HepG2 (cell line): ENCODE measurements around the gene TMCO6. TPM values are rescaled to one million over a fixed set of nuclear protein-coding genes. Genes with fewer than 3 reads are reported as not detected.

Source experiments
- BHLHE40 ChIP-seq: IDR thresholded peaks from 2 replicates; pipeline ENCODE4 v1.6.1; 2011; ENCODE audit warnings: low read length, improper control_type of control experiment
- FOXK1 ChIP-seq: sonication (generic); formaldehyde crosslinking; IDR thresholded peaks from 2 replicates; pipeline ENCODE4 v1.4.0; 2020; ENCODE audit warnings: low read depth, missing genetic modification reagents, borderline replicate concordance
- GATA4 ChIP-seq: sonication (generic); IDR thresholded peaks from 2 replicates; pipeline ENCODE4 v1.6.1; 2016; ENCODE audit warnings: antibody characterized with exemption, low read depth, borderline replicate concordance
- HCFC1 ChIP-seq: fragments of 150-350 bp; IDR thresholded peaks from 2 replicates; pipeline ENCODE4 v1.6.1; 2014; ENCODE audit warnings: low read depth, low read length
- ISL2 ChIP-seq: sonication (generic); formaldehyde crosslinking; IDR thresholded peaks from 2 replicates; pipeline ENCODE4 v1.5.0; 2020; ENCODE audit warnings: missing genetic modification reagents
- JUN ChIP-seq: sonication (generic); formaldehyde crosslinking; IDR thresholded peaks from 2 replicates; pipeline ENCODE4 v1.4.0; 2020; ENCODE audit warnings: mild to moderate bottlenecking, missing genetic modification reagents
- MAZ ChIP-seq, 2 experiments: sonication (generic) in 1 of 2; formaldehyde crosslinking in 1 of 2; IDR thresholded peaks; 2 replicates each; pipeline versions ENCODE4 v1.5.0 to v1.6.1; 2012 to 2020; ENCODE audit warnings: low read depth in 2 of 2, mild to moderate bottlenecking in 2 of 2, borderline replicate concordance in 1 of 2, improper control_type of control experiment in 1 of 2, low read length in 1 of 2, missing genetic modification reagents in 1 of 2, moderate library complexity in 1 of 2
- MXD4 ChIP-seq: IDR thresholded peaks from 2 replicates; pipeline ENCODE4 v1.6.1; 2016; ENCODE audit warnings: mild to moderate bottlenecking, missing biosample characterization, missing genetic modification reagents
- PCBP2 ChIP-seq: fragments of 200-400 bp; formaldehyde crosslinking; optimal IDR thresholded peaks from 2 replicates; pipeline ENCODE3; 2018; ENCODE audit warnings: low read length, low read depth; ENCODE audit not compliant: poor library complexity, severe bottlenecking
- RFXANK ChIP-seq: IDR thresholded peaks from 2 replicates; pipeline ENCODE4 v1.6.1; 2016
- XBP1 ChIP-seq: sonication (generic); formaldehyde crosslinking; IDR thresholded peaks from 2 replicates; pipeline ENCODE4 v1.5.0; 2020; ENCODE audit warnings: missing genetic modification reagents
- ZBTB20 ChIP-seq: sonication (generic); formaldehyde crosslinking; IDR thresholded peaks from 2 replicates; pipeline ENCODE4 v1.8.1; 2023; ENCODE audit warnings: missing genetic modification reagents, low read depth, mild to moderate bottlenecking, borderline replicate concordance
- ZFP36L1 ChIP-seq: sonication (generic); formaldehyde crosslinking; IDR thresholded peaks from 2 replicates; pipeline ENCODE4 v1.8.0; 2022; ENCODE audit warnings: mild to moderate bottlenecking, missing genetic modification reagents, moderate library complexity
- ZKSCAN8 ChIP-seq: IDR thresholded peaks from 2 replicates; pipeline ENCODE4 v1.6.1; 2016; ENCODE audit warnings: borderline replicate concordance, missing genetic modification reagents, missing compliant biosample characterization
- ZNF160 ChIP-seq: sonication (generic); formaldehyde crosslinking; IDR thresholded peaks from 2 replicates; pipeline ENCODE4 v1.8.0; 2022; ENCODE audit warnings: mild to moderate bottlenecking, inconsistent platforms, missing genetic modification reagents
- ZNF235 ChIP-seq: sonication (generic); formaldehyde crosslinking; IDR thresholded peaks from 2 replicates; pipeline ENCODE4 v1.8.1; 2023; ENCODE audit warnings: mild to moderate bottlenecking, missing genetic modification reagents, borderline replicate concordance
- ZNF251 ChIP-seq: sonication (generic); formaldehyde crosslinking; IDR thresholded peaks from 2 replicates; pipeline ENCODE4 v1.9.0; 2021; ENCODE audit warnings: mild to moderate bottlenecking, missing genetic modification reagents
- ZNF589 ChIP-seq: sonication (generic); formaldehyde crosslinking; conservative IDR thresholded peaks from 2 replicates; pipeline ENCODE4 v1.8.0; 2022; ENCODE audit warnings: mild to moderate bottlenecking, moderate library complexity, missing genetic modification reagents
- ZNF768 ChIP-seq: sonication (generic); formaldehyde crosslinking; IDR thresholded peaks from 2 replicates; pipeline ENCODE4 v1.4.0; 2020; ENCODE audit warnings: missing genetic modification reagents
- ZNF781 ChIP-seq: sonication (generic); formaldehyde crosslinking; IDR thresholded peaks from 2 replicates; pipeline ENCODE4 v1.5.1; 2020; ENCODE audit warnings: borderline replicate concordance, mild to moderate bottlenecking, missing genetic modification reagents; ENCODE audit errors: not compliant biosample characterization
- ZNF790 ChIP-seq: sonication (generic); formaldehyde crosslinking; IDR thresholded peaks from 2 replicates; pipeline ENCODE4 v1.8.0; 2022; ENCODE audit warnings: missing genetic modification reagents, mild to moderate bottlenecking, borderline replicate concordance
- ZNF879 ChIP-seq: sonication (generic); formaldehyde crosslinking; IDR thresholded peaks from 2 replicates; pipeline ENCODE4 v1.8.1; 2023; ENCODE audit warnings: missing genetic modification reagents
- ZSCAN9 ChIP-seq: IDR thresholded peaks from 2 replicates; pipeline ENCODE4 v1.6.1; 2016; ENCODE audit warnings: borderline replicate concordance
- polyA plus RNA-seq, 8 experiments: library from polyadenylated mRNA; depleted of rRNA in 3 of 8; stranded (reverse) in 7 of 8; unstranded in 1 of 8; fragments of >200 nt; fragmentation: Illumina TruSeq in 4 of 8; extraction: Trizol in 4 of 8; gene quantifications; 2 replicates each; pipeline versions ENCODE4 v1.2.1 to v1.2.3, GENCODE V29; 2011 to 2016; ENCODE audit warnings: low read depth in 4 of 8, missing spikeins in 1 of 8, mixed read lengths in 1 of 8; ENCODE audit not compliant: insufficient read depth in 1 of 8
- total RNA-seq, 5 experiments: library from RNA; depleted of rRNA; stranded (reverse); fragments of >200 nt; fragmentation: Illumina TruSeq; extraction: Trizol; gene quantifications; 2 replicates each; pipeline ENCODE4 v1.2.3, GENCODE V29; 2016; ENCODE audit warnings: low read depth in 1 of 5
- TF ChIP-seq, protein P1 (sequence below), 2 experiments: IDR thresholded peaks; 2 replicates each; pipeline ENCODE4 v1.6.1; 2011 to 2012; ENCODE audit warnings: low read length in 2 of 2, borderline replicate concordance in 1 of 2, low read depth in 1 of 2, mild to moderate bottlenecking in 1 of 2, moderate library complexity in 1 of 2
- TF ChIP-seq, protein P2 (sequence below): sonication (generic); formaldehyde crosslinking; IDR thresholded peaks from 2 replicates; pipeline ENCODE4 v1.4.0; 2020; ENCODE audit warnings: mild to moderate bottlenecking, missing genetic modification reagents
- TF ChIP-seq, protein P3 (sequence below): sonication (generic); formaldehyde crosslinking; IDR thresholded peaks from 2 replicates; pipeline ENCODE4 v1.4.0; 2020; ENCODE audit warnings: missing genetic modification reagents

TMCO6 gene
- total and polyA plus RNA-seq, 2 of the 13 experiments (the other 11 are each of a cell fraction or from before 2014, with no cell fraction given) = 16.6 to 28.2 TPM

DNA sequence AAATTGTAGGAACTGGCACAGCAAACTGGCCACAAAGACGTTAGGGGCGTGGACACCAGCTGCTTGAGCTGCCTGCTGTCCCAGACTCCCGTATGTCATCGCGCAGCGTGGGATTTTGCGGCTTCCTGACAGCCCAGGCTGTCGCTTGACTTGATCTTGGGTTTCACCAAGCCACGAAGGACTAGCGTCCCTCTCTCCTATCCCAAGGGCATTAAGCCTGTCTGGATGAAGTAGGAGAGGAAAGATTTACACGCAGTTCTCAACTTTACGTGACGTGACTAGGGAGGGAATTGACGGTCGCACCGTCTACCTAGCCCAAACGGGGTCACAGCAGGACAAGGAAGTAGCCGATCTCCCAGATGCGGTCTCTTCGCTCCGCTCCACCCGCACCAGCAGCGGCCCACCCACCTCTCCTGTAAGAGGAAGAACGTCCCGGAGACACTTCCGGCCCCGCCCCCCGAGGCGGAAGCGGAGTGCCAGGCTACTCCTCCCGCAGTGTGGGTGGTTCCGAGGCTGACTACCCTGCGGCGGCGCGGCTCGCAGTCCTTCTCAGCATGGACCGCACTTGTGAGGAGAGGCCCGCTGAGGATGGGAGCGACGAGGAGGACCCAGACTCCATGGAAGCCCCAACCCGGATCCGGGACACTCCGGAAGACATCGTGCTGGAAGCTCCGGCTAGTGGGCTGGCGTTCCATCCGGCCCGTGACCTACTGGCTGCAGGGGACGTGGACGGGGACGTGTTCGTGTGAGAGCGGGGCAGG lies 25.3 kb downstream of the TMCO6 start, which contains the start of gene WDR55 (continued):
- TF ChIP-seq JUN (CRISPR knock-in tag) (no peak), ZNF251 (CRISPR knock-in tag) (no peak), BHLHE40 (0 out of 2 replicates have a peak, but pooled peaks have one; percentile 39), RFXANK (CRISPR knock-in tag) (peak; percentile 70; the same call in 1 of the 2 replicates), ZNF160 (CRISPR knock-in tag) (0 out of 2 replicates have a peak, but pooled peaks have one; percentile 51), ZNF879 (CRISPR knock-in tag) (peak; percentile 28; the same call in 1 of the 2 replicates), ZNF235 (0 out of 2 replicates have a peak, but pooled peaks have one; percentile 51), GATA4 (peak; percentile 74), ZNF589 (CRISPR knock-in tag) (peak; percentile 85; the same call in 1 of the 2 replicates), ZBTB20 (CRISPR knock-in tag) (0 out of 2 replicates have a peak, but pooled peaks have one; percentile 21), XBP1 (no peak), ISL2 (CRISPR knock-in tag) (peak; percentile 25; the same call in 1 of the 2 replicates), ZKSCAN8 (CRISPR knock-in tag) (0 out of 2 replicates have a peak, but pooled peaks have one; percentile 17), ZNF768 (CRISPR knock-in tag) (peak; percentile 63; the same call in 1 of the 2 replicates), ZSCAN9 (peak; percentile 42; the same call in 1 of the 2 replicates), ZNF790 (peak; percentile 75; the same call in 1 of the 2 replicates), ZFP36L1 (no peak), HCFC1 (no peak; the same call in 1 of the 2 replicates), MAZ (IDR thresholded peaks at IDR 0.05; ENCODE audit: borderline replicate concordance, low read depth, low read length) (peak; percentile 89), MAZ (CRISPR knock-in tag; IDR thresholded peaks at IDR 0.05; ENCODE audit: low read depth) (peak; percentile 93), PCBP2 (no peak), ZNF781 (CRISPR knock-in tag) (peak; percentile 31), MXD4 (CRISPR knock-in tag) (peak; percentile 88), FOXK1 (peak; percentile 55; the same call in 1 of the 2 replicates)
- TF ChIP-seq, protein P1, sequence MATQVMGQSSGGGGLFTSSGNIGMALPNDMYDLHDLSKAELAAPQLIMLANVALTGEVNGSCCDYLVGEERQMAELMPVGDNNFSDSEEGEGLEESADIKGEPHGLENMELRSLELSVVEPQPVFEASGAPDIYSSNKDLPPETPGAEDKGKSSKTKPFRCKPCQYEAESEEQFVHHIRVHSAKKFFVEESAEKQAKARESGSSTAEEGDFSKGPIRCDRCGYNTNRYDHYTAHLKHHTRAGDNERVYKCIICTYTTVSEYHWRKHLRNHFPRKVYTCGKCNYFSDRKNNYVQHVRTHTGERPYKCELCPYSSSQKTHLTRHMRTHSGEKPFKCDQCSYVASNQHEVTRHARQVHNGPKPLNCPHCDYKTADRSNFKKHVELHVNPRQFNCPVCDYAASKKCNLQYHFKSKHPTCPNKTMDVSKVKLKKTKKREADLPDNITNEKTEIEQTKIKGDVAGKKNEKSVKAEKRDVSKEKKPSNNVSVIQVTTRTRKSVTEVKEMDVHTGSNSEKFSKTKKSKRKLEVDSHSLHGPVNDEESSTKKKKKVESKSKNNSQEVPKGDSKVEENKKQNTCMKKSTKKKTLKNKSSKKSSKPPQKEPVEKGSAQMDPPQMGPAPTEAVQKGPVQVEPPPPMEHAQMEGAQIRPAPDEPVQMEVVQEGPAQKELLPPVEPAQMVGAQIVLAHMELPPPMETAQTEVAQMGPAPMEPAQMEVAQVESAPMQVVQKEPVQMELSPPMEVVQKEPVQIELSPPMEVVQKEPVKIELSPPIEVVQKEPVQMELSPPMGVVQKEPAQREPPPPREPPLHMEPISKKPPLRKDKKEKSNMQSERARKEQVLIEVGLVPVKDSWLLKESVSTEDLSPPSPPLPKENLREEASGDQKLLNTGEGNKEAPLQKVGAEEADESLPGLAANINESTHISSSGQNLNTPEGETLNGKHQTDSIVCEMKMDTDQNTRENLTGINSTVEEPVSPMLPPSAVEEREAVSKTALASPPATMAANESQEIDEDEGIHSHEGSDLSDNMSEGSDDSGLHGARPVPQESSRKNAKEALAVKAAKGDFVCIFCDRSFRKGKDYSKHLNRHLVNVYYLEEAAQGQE (IDR thresholded peaks at IDR 0.05; ENCODE audit: borderline replicate concordance in 1 of 2, low read depth in 1 of 2, low read length in 2 of 2) = peak in 1 of 2 experiments; percentile 41; a peak in 1 of 4 replicates
- TF ChIP-seq, protein P2, sequence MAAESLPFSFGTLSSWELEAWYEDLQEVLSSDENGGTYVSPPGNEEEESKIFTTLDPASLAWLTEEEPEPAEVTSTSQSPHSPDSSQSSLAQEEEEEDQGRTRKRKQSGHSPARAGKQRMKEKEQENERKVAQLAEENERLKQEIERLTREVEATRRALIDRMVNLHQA (CRISPR knock-in tag) = no peak
- TF ChIP-seq, protein P3, sequence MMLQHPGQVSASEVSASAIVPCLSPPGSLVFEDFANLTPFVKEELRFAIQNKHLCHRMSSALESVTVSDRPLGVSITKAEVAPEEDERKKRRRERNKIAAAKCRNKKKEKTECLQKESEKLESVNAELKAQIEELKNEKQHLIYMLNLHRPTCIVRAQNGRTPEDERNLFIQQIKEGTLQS (CRISPR knock-in tag) = peak; percentile 24; the same call in 1 of the 2 replicates
